HepG2 (cell line): ENCODE measurements around the gene CERS1. TPM values are rescaled to one million over a fixed set of nuclear protein-coding genes. Genes with fewer than 3 reads are reported as not detected.

Source experiments
- CHD2 ChIP-seq: IDR thresholded peaks from 2 replicates; pipeline ENCODE4 v1.6.1; 2011; ENCODE audit warnings: low read depth, low read length, improper control_type of control experiment
- DZIP1 ChIP-seq: sonication (generic); formaldehyde crosslinking; IDR thresholded peaks from 2 replicates; pipeline ENCODE4 v1.5.0; 2020; ENCODE audit warnings: mild to moderate bottlenecking, missing genetic modification reagents
- FOXJ3 ChIP-seq: sonication (generic); formaldehyde crosslinking; IDR thresholded peaks from 2 replicates; pipeline ENCODE4 v1.4.0; 2020; ENCODE audit warnings: missing genetic modification reagents, mild to moderate bottlenecking, borderline replicate concordance
- HOXA3 ChIP-seq: sonication (generic); formaldehyde crosslinking; IDR thresholded peaks from 2 replicates; pipeline ENCODE4 v1.5.0; 2020; ENCODE audit warnings: missing genetic modification reagents
- KLF9 ChIP-seq: IDR thresholded peaks from 2 replicates; pipeline ENCODE4 v1.6.1; 2016; ENCODE audit warnings: low read depth
- RBM22 ChIP-seq: fragments of 200-400 bp; formaldehyde crosslinking; optimal IDR thresholded peaks from 2 replicates; pipeline ENCODE3; 2017; ENCODE audit warnings: mild to moderate bottlenecking, low read length, moderate library complexity
- ZBTB38 ChIP-seq: sonication (generic); formaldehyde crosslinking; IDR thresholded peaks from 2 replicates; pipeline ENCODE4 v1.5.1; 2020; ENCODE audit warnings: mild to moderate bottlenecking, missing genetic modification reagents
- ZFX ChIP-seq: sonication (generic); formaldehyde crosslinking; IDR thresholded peaks from 2 replicates; pipeline ENCODE4 v1.4.0; 2020; ENCODE audit warnings: mild to moderate bottlenecking, low read depth, missing genetic modification reagents, moderate library complexity
- ZIK1 ChIP-seq: sonication (generic); formaldehyde crosslinking; IDR thresholded peaks from 2 replicates; pipeline ENCODE4 v1.5.0; 2020; ENCODE audit warnings: mild to moderate bottlenecking, low read depth, missing genetic modification reagents, borderline replicate concordance
- ZNF121 ChIP-seq: sonication (generic); formaldehyde crosslinking; IDR thresholded peaks from 2 replicates; pipeline ENCODE4 v1.5.0; 2020; ENCODE audit warnings: mild to moderate bottlenecking, missing genetic modification reagents
- ZNF253 ChIP-seq: sonication (generic); formaldehyde crosslinking; IDR thresholded peaks from 2 replicates; pipeline ENCODE4 v1.8.0; 2022; ENCODE audit warnings: mild to moderate bottlenecking, missing genetic modification reagents, borderline replicate concordance
- polyA plus RNA-seq, 8 experiments: library from polyadenylated mRNA; depleted of rRNA in 3 of 8; stranded (reverse) in 7 of 8; unstranded in 1 of 8; fragments of >200 nt; fragmentation: Illumina TruSeq in 4 of 8; extraction: Trizol in 4 of 8; gene quantifications; 2 replicates each; pipeline versions ENCODE4 v1.2.1 to v1.2.3, GENCODE V29; 2011 to 2016; ENCODE audit warnings: low read depth in 4 of 8, missing spikeins in 1 of 8, mixed read lengths in 1 of 8; ENCODE audit not compliant: insufficient read depth in 1 of 8
- total RNA-seq, 5 experiments: library from RNA; depleted of rRNA; stranded (reverse); fragments of >200 nt; fragmentation: Illumina TruSeq; extraction: Trizol; gene quantifications; 2 replicates each; pipeline ENCODE4 v1.2.3, GENCODE V29; 2016; ENCODE audit warnings: low read depth in 1 of 5
- TF ChIP-seq, protein P1 (sequence below): sonication (generic); formaldehyde crosslinking; IDR thresholded peaks from 2 replicates; pipeline ENCODE4 v1.4.0; 2020; ENCODE audit warnings: missing genetic modification reagents, borderline replicate concordance
- TF ChIP-seq, protein P2 (sequence below): sonication (generic); formaldehyde crosslinking; IDR thresholded peaks from 2 replicates; pipeline ENCODE4 v1.5.1; 2020; ENCODE audit warnings: mild to moderate bottlenecking, missing genetic modification reagents, moderate library complexity

The CERS1 gene
- total and polyA plus RNA-seq, 2 of the 13 experiments (the other 11 are each of a cell fraction or from before 2014, with no cell fraction given) = 4.6 to 9.8 TPM

DNA sequence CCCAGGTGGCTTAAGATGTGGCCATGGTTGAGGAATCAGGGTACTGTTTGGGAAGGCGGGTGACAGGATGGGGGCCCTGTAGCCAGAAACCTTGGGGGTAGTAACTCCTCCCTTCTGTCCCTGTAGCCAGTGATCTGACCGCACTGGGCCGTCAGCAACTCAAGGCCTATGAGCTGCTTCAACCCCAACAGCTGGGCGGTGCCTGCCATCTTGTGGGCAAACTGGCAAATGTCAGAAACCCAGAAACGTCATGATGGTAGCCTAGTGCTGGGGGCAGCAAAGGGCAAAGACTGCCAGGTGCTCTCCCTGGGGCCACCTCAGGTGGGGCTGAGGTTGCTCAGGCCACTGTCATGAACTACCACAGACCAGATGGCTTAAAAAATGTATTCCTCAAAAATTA, 19.7 kb upstream of the CERS1 start (continued):
- TF ChIP-seq CHD2 (no peak), DZIP1 (CRISPR knock-in tag) (no peak), ZBTB38 (CRISPR knock-in tag) (0 out of 2 replicates have a peak, but pooled peaks have one; percentile 39), ZNF253 (CRISPR knock-in tag) (0 out of 2 replicates have a peak, but pooled peaks have one; percentile 23), ZNF121 (CRISPR knock-in tag) (peak; percentile 41; the same call in 1 of the 2 replicates), HOXA3 (CRISPR knock-in tag) (0 out of 2 replicates have a peak, but pooled peaks have one; percentile 22), ZIK1 (CRISPR knock-in tag) (no peak), RBM22 (peak; percentile 53), FOXJ3 (CRISPR knock-in tag) (no peak), ZFX (CRISPR knock-in tag) (peak; percentile 36; the same call in 1 of the 2 replicates), KLF9 (CRISPR knock-in tag) (no peak)
- TF ChIP-seq, protein P1, sequence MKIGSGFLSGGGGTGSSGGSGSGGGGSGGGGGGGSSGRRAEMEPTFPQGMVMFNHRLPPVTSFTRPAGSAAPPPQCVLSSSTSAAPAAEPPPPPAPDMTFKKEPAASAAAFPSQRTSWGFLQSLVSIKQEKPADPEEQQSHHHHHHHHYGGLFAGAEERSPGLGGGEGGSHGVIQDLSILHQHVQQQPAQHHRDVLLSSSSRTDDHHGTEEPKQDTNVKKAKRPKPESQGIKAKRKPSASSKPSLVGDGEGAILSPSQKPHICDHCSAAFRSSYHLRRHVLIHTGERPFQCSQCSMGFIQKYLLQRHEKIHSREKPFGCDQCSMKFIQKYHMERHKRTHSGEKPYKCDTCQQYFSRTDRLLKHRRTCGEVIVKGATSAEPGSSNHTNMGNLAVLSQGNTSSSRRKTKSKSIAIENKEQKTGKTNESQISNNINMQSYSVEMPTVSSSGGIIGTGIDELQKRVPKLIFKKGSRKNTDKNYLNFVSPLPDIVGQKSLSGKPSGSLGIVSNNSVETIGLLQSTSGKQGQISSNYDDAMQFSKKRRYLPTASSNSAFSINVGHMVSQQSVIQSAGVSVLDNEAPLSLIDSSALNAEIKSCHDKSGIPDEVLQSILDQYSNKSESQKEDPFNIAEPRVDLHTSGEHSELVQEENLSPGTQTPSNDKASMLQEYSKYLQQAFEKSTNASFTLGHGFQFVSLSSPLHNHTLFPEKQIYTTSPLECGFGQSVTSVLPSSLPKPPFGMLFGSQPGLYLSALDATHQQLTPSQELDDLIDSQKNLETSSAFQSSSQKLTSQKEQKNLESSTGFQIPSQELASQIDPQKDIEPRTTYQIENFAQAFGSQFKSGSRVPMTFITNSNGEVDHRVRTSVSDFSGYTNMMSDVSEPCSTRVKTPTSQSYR (CRISPR knock-in tag) = no peak
- TF ChIP-seq, protein P2, sequence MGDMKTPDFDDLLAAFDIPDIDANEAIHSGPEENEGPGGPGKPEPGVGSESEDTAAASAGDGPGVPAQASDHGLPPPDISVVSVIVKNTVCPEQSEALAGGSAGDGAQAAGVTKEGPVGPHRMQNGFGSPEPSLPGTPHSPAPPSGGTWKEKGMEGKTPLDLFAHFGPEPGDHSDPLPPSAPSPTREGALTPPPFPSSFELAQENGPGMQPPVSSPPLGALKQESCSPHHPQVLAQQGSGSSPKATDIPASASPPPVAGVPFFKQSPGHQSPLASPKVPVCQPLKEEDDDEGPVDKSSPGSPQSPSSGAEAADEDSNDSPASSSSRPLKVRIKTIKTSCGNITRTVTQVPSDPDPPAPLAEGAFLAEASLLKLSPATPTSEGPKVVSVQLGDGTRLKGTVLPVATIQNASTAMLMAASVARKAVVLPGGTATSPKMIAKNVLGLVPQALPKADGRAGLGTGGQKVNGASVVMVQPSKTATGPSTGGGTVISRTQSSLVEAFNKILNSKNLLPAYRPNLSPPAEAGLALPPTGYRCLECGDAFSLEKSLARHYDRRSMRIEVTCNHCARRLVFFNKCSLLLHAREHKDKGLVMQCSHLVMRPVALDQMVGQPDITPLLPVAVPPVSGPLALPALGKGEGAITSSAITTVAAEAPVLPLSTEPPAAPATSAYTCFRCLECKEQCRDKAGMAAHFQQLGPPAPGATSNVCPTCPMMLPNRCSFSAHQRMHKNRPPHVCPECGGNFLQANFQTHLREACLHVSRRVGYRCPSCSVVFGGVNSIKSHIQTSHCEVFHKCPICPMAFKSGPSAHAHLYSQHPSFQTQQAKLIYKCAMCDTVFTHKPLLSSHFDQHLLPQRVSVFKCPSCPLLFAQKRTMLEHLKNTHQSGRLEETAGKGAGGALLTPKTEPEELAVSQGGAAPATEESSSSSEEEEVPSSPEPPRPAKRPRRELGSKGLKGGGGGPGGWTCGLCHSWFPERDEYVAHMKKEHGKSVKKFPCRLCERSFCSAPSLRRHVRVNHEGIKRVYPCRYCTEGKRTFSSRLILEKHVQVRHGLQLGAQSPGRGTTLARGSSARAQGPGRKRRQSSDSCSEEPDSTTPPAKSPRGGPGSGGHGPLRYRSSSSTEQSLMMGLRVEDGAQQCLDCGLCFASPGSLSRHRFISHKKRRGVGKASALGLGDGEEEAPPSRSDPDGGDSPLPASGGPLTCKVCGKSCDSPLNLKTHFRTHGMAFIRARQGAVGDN (CRISPR knock-in tag) = 0 out of 2 replicates have a peak, but pooled peaks have one; percentile 5
